RWPE1 (cell line): ENCODE measurements around the gene OR7C1.
A peak's percentile ranks its signal among the peaks of the same experiment; 100 is the strongest.

Source experiments
- CTCF ChIA-PET: fragments of 350-600 bp; sonication (Branson Sonifier 250); formaldehyde crosslinking; extraction: SDS; loops from one replicate; lab custom pipeline; 2021; lab: Yijun Ruan, JAX
- POLR2A ChIA-PET: fragments of 400-600 bp; formaldehyde crosslinking; extraction: SDS; loops from one replicate; lab custom pipeline; 2020; ENCODE audit warnings: antibody characterized with exemption; ENCODE audit not compliant: low non-redundant PET; lab: Yijun Ruan, JAX
- DNase-seq: peaks from one replicate; pipeline ENCODE4 v3.0.0; 2012; ENCODE audit warnings: low spot score
- H3K27ac ChIP-seq: fragments of 450-650 bp; 2 replicates; pipeline ENCODE4 v1.5.1; 2017
- TF ChIP-seq, protein P1 (sequence below): fragments of 450-650 bp; conservative IDR thresholded peaks from 2 replicates; pipeline ENCODE4 v1.5.1; 2017; ENCODE audit warnings: low read depth, mild to moderate bottlenecking

The OR7C1 gene

DNA sequence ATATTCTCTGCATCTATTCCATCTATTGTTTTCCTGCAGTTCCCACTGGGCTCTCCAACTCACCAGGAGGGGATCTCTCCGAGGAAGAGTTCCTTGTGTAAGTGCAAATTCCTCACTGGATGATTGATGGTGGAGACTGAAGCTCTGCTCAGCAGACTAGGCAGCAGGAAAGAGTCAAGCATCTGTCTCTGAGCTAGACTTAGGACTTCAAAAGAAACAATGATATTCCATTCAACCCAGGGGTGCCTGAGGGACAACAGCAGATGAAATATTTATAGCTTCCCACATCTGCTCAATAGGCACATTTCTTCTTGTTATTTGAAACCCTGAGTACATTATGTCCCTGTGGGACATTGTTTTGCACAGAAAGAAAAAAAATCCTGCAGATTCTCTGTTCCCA lies at the start of gene OR7C1, which contains the start of gene OR7A5:
TSS of gene OR7C1 (minus strand) at position 175 of the 400 bp plus-strand sequence. CDS start 35,049 bp downstream, outside the sequence.
TSS of gene OR7A5 (minus strand) at position 175 of the 400 bp plus-strand sequence. CDS start 6,944 bp downstream, outside the sequence.
- CTCF ChIA-PET, result interaction anchor here (0.8 kb wide), 1 partner anchor 55 kb away, joined by 3 read pairs; no protein-coding TSS in a partner anchor
- POLR2A ChIA-PET, result no interaction called here

DNA sequence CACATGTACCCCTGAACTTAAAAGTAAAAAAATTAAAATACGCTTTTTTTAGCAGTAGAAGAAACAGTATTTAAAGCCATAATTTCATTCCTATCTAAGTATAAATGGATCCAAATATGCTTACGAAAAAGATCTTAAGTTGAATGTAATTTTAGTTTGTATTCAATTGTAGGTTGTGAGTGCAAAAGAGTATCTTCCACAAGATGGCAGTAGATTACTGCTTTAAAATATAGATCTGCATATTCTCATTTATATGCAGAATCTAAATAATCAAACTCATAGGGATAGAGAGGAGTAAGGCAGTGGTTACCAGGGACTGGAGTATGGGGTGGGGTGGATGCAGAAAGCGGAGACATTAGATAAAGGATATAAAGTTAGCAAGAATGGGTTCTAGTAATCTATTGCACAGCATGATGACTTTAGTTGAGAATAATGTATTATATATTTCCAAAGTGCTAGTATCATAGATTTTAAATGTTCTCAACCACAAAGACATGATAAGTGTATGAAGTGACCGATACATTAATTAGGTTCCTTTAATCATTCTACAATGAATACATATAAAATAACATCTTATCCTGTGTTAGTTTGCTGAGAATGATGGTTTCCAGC lies 36.7 kb upstream of the OR7C1 start:
- POLR2A ChIA-PET, result no interaction called here
- CTCF ChIA-PET, result interaction anchor here (0.5 to 0.6 kb wide), 2 partner anchors 53 to 76 kb away, joined by 4 to 6 read pairs; no protein-coding TSS in a partner anchor
- TF ChIP-seq, protein P1, sequence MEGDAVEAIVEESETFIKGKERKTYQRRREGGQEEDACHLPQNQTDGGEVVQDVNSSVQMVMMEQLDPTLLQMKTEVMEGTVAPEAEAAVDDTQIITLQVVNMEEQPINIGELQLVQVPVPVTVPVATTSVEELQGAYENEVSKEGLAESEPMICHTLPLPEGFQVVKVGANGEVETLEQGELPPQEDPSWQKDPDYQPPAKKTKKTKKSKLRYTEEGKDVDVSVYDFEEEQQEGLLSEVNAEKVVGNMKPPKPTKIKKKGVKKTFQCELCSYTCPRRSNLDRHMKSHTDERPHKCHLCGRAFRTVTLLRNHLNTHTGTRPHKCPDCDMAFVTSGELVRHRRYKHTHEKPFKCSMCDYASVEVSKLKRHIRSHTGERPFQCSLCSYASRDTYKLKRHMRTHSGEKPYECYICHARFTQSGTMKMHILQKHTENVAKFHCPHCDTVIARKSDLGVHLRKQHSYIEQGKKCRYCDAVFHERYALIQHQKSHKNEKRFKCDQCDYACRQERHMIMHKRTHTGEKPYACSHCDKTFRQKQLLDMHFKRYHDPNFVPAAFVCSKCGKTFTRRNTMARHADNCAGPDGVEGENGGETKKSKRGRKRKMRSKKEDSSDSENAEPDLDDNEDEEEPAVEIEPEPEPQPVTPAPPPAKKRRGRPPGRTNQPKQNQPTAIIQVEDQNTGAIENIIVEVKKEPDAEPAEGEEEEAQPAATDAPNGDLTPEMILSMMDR, result peak; percentile 77

More for the DNA sequence above, at the start of gene OR7C1, which contains the start of gene OR7A5:
- H3K27ac ChIP-seq, result no peak within 1 kb of the TSS
- TF ChIP-seq, protein P1, result no peak
- DNase-seq, result no peak

DNA sequence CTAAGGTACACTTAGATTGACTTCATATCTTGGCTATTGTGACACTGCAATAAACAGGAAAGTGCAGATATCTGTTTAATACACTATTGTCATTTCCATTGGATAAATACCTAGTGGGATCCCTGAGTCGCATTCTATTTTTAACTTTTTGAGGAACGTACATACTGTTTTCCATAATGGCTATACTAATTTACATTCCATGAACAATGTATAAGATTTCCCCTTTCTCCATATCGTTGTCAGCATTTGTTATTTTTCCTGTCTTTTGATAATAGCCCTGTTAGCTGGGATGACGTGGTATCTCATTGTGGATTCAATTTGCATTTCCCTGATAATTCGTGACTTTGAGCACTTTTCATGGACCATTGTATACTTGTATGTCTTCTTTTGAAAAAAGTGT lies 33.5 kb upstream of the OR7C1 start:
- POLR2A ChIA-PET, result no interaction called here
- TF ChIP-seq, protein P1, result no peak
- no peak for DNase-seq
- H3K27ac ChIP-seq, result no peak overlapping the region
- CTCF ChIA-PET, result no interaction called here

More for the DNA sequence above, 36.7 kb upstream of the OR7C1 start:
- H3K27ac ChIP-seq, result no peak overlapping the region
- DNase-seq, result peak; percentile 38

DNA sequence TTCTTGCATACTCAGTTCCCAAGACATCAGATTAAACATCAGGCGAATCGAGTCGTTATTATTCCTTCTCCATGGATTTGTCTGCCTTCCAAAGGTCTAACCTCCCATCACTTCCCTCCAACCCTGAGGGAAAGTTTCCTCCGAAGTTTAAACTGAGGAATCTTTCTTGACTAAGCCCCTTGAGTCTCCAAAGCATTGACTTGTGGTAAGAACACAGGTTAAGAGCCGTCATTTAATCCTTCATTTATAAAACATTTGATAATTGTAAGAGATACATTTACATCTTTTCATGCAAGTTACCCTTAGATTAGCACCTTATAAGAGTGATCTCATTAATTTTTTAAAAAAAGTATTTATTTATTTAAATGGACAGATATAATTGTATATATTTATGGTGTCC lies 13.8 kb upstream of the OR7C1 start, which contains the start of gene OR7A10:
TSS of gene OR7A10 (minus strand) at position 101 of the 400 bp plus-strand sequence. CDS start 7,045 bp downstream, outside the sequence.
- TF ChIP-seq, protein P1, result no peak
- POLR2A ChIA-PET, result no interaction called here
- CTCF ChIA-PET, result no interaction called here
- no peak for DNase-seq
- H3K27ac ChIP-seq, result no peak within 1 kb of the TSS

DNA sequence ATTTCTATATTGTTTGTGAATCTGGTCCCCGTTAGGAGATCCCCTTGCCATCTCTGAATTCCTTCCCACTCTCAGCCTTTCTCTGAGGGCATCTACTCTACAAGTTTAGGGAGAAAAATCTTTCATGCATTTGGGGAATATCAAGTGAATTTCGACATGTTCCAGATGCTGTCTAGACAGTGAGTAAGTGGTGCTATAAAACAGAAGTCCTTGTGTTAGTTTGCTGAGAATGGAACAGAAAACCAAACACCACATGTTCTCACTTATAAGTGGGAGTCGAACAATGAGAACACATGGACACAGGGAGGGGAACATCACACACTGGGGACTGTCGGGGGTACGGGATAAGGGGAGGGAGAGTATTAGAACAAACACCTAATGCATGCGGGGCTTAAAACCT lies 8.6 kb upstream of the OR7C1 start:
- CTCF ChIA-PET, result no interaction called here
- DNase-seq, result no peak
- H3K27ac ChIP-seq, result no peak overlapping the region
- POLR2A ChIA-PET, result interaction anchor here (0.6 kb wide), 1 partner anchor 18 kb away, joined by 3 read pairs; no protein-coding TSS in a partner anchor
- TF ChIP-seq, protein P1, result no peak

DNA sequence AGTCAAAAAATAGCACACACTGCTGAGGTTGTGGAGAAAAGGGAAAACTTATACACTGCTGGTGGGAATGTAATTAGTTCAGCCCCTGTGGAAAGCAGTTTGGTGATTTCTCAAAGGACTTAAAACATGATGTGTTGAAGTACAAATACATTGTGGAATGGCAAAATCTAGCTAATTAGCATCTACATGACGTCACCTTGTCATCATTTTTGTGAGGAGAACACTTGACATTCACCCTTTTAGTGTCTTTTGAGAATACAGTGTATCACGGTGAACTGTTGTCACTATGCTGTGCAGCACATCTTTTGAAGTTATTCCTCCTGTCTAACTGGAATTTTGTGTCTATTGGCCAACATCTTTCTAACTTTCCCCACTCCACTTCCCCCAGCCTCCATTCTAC lies 8.2 kb upstream of the OR7C1 start:
- H3K27ac ChIP-seq, result no peak overlapping the region
- TF ChIP-seq, protein P1, result no peak
- CTCF ChIA-PET, result no interaction called here
- POLR2A ChIA-PET, result no interaction called here
- DNase-seq, result no peak
